ENCODE data around the gene GCKR. TPM values are rescaled to one million over a fixed set of nuclear protein-coding genes. Genes with fewer than 3 reads are reported as not detected.

The GCKR gene
- total and polyA plus RNA-seq, 3 experiments from 2014 or later, result not detected

GRCh38 chr2:27485496-27485895, 11.1 kb upstream of the GCKR start:
- no peaks in the 10 kb centered on the region for H3K27me3 Mint-ChIP-seq
- no peak for DNase-seq
- peak overlapping the region in 4 of 8 donors; percentile 44 to 89 (median 82) for H3K27ac Mint-ChIP-seq
- CTCF ChIA-PET, result no interaction called here
- Histone ChIP-seq H3K27ac (ENCODE audit: low read depth, low read length) (no peak overlapping the region), H3K36me3 (ENCODE audit: insufficient read depth, low read length) (no peaks in the 10 kb centered on the region), H3K27me3 (ENCODE audit: insufficient read depth, low read length, poor library complexity, severe bottlenecking) (no peaks in the 10 kb centered on the region), H3K4me1 (ENCODE audit: insufficient read depth, low read length) (peaks cover 9% of the 10 kb centered on the region), H3K9me3 (ENCODE audit: low read length) (no peaks in the 10 kb centered on the region), H3K4me3 (ENCODE audit: low read length) (no peak overlapping the region)
- H3K9me3 Mint-ChIP-seq, result no peaks in the 10 kb centered on the region
- peaks cover 13 to 18% (median 15%) of the 10 kb centered on the region in 3 donors for H3K4me1 Mint-ChIP-seq
- no peak overlapping the region for H3K4me3 Mint-ChIP-seq
- H3K36me3 Mint-ChIP-seq, result peaks cover 0 to 35% (median 10%) of the 10 kb centered on the region in 3 donors
- POLR2A ChIA-PET, result no interaction called here

DNA sequence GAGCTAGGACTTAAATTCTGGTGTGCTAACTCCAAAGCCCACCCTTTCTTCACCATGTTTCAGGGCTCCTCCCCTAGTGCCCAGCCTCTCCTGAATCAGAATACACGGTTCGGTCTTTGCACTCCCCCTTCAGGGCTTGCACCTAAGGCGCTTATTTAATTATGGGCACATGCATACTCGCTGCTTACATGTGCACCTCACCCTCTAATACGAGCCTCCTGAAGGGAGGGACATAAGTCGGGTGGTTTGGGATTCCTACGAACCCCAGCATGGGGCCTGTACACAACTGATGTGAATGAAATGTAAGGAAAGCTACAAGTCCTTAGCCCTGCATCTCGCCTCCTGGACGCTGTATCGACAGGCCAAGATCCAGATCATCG, 7.5 kb upstream of the GCKR start:
- peaks cover 9 to 13% of the 10 kb centered on the region in 2 donors for H3K27me3 Mint-ChIP-seq

GRCh38 chr2:27489498-27490397, 6.9 kb upstream of the GCKR start, which contains the start of gene IFT172:
IFT172 (minus strand) TSS chr2:27489743; CDS start chr2:27489653, 90 bp downstream.
- H3K4me1 Mint-ChIP-seq, result peaks cover 13 to 32% (median 15%) of the 10 kb centered on the region in 3 donors
- DNase-seq, result peak; percentile 99 to 100 (median 99)
- H3K4me3 Mint-ChIP-seq, result peak within 1 kb of the TSS; percentile 72 to 92 (median 88)
- H3K27ac ChIP-seq (ENCODE audit: low read depth, low read length), result peak within 1 kb of the TSS; percentile 92
- ChIA-PET CTCF (no interaction called here), POLR2A (interaction anchor here (1.2 kb wide), 1 partner anchor 62 kb away, joined by 3 read pairs; the partner anchor contains the start of gene NRBP1)
- peaks cover 14 to 17% of the 10 kb centered on the region in 2 donors for H3K27me3 Mint-ChIP-seq
- H3K9me3 ChIP-seq (ENCODE audit: low read length), result no peaks in the 10 kb centered on the region
- H3K4me3 ChIP-seq (ENCODE audit: low read length), result peak within 1 kb of the TSS; percentile 79
- H3K27me3 ChIP-seq (ENCODE audit: insufficient read depth, low read length, poor library complexity, severe bottlenecking), result peaks cover 9% of the 10 kb centered on the region
- no peaks in the 10 kb centered on the region for H3K36me3 ChIP-seq (ENCODE audit: insufficient read depth, low read length)
- peaks cover 0 to 8% (median 3%) of the 10 kb centered on the region in 3 donors for H3K36me3 Mint-ChIP-seq
- peaks cover 14% of the 10 kb centered on the region for H3K4me1 ChIP-seq (ENCODE audit: insufficient read depth, low read length)
- peak within 1 kb of the TSS; percentile 92 to 100 (median 99) for H3K27ac Mint-ChIP-seq
- no peaks in the 10 kb centered on the region for H3K9me3 Mint-ChIP-seq

More for the DNA sequence above, 7.5 kb upstream of the GCKR start:
- Histone ChIP-seq H3K27ac (ENCODE audit: low read depth, low read length) (peak overlapping the region; percentile 92), H3K4me1 (ENCODE audit: insufficient read depth, low read length) (peaks cover 9% of the 10 kb centered on the region), H3K9me3 (ENCODE audit: low read length) (no peaks in the 10 kb centered on the region), H3K36me3 (ENCODE audit: insufficient read depth, low read length) (no peaks in the 10 kb centered on the region), H3K27me3 (ENCODE audit: insufficient read depth, low read length, poor library complexity, severe bottlenecking) (peaks cover 4% of the 10 kb centered on the region), H3K4me3 (ENCODE audit: low read length) (peak overlapping the region; percentile 79)
- H3K4me3 Mint-ChIP-seq, result peak overlapping the region; percentile 72 to 92 (median 88)
- H3K9me3 Mint-ChIP-seq, result no peaks in the 10 kb centered on the region
- peak overlapping the region; percentile 92 to 100 (median 99) for H3K27ac Mint-ChIP-seq
- peaks cover 0 to 10% (median 3%) of the 10 kb centered on the region in 3 donors for H3K36me3 Mint-ChIP-seq
- CTCF ChIA-PET, result no interaction called here
- DNase-seq, result no peak
- H3K4me1 Mint-ChIP-seq, result peaks cover 13 to 28% (median 15%) of the 10 kb centered on the region in 3 donors
- POLR2A ChIA-PET, result no interaction called here

DNA sequence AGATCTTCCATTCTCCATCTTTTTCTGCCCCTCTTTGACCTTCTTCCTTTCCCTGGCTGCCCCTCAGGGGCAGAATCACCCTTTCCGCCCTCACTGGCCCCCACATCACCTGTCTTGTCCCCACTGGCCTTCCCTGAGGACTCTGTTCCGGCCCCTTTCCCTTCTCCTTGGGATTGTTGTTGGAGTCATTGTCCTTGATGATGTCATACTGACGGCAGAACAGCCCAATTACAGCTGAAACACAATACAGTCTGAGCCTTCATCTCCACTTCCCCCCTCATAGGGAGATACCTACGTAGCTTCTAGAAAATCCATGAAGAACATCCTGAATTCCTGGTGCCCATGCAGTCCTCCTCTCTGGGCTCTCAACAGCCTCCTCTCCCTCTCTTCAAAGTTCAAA, 4.1 kb upstream of the GCKR start:
- Mint-ChIP-seq H3K4me1 (peaks cover 17 to 41% (median 23%) of the 10 kb centered on the region in 3 donors), H3K27me3 (peaks cover 38 to 40% of the 10 kb centered on the region in 2 donors), H3K36me3 (peaks cover 0 to 2% (median 0%) of the 10 kb centered on the region in 3 donors), H3K4me3 (peak overlapping the region in 3 of 7 donors; percentile 2 to 79 (median 5)), H3K9me3 (no peaks in the 10 kb centered on the region), H3K27ac (peak overlapping the region in 5 of 8 donors; percentile 63 to 100 (median 76))
- Histone ChIP-seq H3K9me3 (ENCODE audit: low read length) (no peaks in the 10 kb centered on the region), H3K4me3 (ENCODE audit: low read length) (no peak overlapping the region), H3K27me3 (ENCODE audit: insufficient read depth, low read length, poor library complexity, severe bottlenecking) (peaks cover 33% of the 10 kb centered on the region), H3K4me1 (ENCODE audit: insufficient read depth, low read length) (peaks cover 18% of the 10 kb centered on the region), H3K36me3 (ENCODE audit: insufficient read depth, low read length) (no peaks in the 10 kb centered on the region), H3K27ac (ENCODE audit: low read depth, low read length) (no peak overlapping the region)
- no peak for DNase-seq
- ChIA-PET CTCF (no interaction called here), POLR2A (interaction anchor here (0.6 kb wide), 1 partner anchor 102 kb away, joined by 7 read pairs; no protein-coding TSS in a partner anchor)

DNA sequence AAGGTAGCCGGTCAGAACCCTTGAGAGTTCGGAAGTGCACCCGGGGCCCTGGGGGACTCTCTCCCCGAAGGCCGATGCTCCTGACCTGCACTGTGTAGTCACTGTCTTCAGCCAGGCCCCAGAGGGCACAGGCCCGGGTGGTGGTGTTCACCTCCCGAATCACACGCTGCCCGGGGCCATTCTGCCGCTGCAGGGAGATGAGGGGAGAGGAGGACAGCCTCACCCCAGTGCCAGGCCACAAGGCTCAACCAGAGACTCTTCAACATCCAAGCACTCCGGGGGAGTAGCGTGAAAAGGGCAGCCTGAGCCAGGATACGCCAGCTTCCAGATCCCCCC, 2.7 kb upstream of the GCKR start:
- Histone ChIP-seq H3K27ac (ENCODE audit: low read depth, low read length) (no peak overlapping the region), H3K27me3 (ENCODE audit: insufficient read depth, low read length, poor library complexity, severe bottlenecking) (peaks cover 33% of the 10 kb centered on the region), H3K9me3 (ENCODE audit: low read length) (no peaks in the 10 kb centered on the region), H3K36me3 (ENCODE audit: insufficient read depth, low read length) (no peaks in the 10 kb centered on the region), H3K4me3 (ENCODE audit: low read length) (no peak overlapping the region), H3K4me1 (ENCODE audit: insufficient read depth, low read length) (peaks cover 15% of the 10 kb centered on the region)
- Mint-ChIP-seq H3K9me3 (no peaks in the 10 kb centered on the region), H3K4me1 (peaks cover 17 to 37% (median 22%) of the 10 kb centered on the region in 3 donors), H3K36me3 (peaks cover 0 to 2% (median 0%) of the 10 kb centered on the region in 3 donors), H3K4me3 (peak overlapping the region in 6 of 7 donors; percentile 22 to 80 (median 54)), H3K27ac (peak overlapping the region in 5 of 8 donors; percentile 6 to 64 (median 43)), H3K27me3 (peaks cover 51 to 52% of the 10 kb centered on the region in 2 donors)
- no peak for DNase-seq
- ChIA-PET POLR2A (no interaction called here), CTCF (no interaction called here)

DNA sequence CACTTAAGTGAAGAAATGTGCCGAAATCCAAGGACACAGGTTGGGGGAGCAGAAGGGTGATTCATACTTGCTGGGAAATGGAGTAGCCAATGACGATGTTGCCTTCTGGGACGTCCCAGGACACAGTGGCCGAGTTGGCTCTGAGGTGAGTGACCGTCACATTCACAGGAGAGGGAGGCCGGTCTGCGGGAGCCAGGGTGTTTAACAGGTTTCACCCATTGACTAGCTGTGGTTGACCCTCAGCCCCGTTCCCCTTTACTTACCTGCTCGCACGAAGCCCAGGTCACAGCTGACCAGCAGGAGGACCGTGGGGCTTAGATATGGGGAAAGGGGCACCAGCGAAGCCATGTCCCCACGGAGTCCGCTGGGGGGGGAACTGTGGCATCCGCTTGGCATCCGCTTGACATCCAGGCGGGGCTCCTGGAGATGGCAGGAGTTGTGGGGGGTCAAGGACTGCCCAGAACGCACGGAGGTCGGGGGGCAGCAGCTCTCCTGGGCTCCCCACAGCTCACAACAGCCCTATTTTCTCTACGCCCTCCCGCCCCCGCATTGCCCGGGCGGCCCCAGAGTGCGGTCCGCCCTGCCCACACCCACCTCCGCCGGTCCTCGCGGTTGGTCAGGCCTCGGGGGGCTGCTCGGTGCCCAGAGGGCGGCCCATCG, 2.2 kb upstream of the GCKR start:
- Histone ChIP-seq H3K9me3 (ENCODE audit: low read length) (no peaks in the 10 kb centered on the region), H3K27ac (ENCODE audit: low read depth, low read length) (no peak overlapping the region), H3K27me3 (ENCODE audit: insufficient read depth, low read length, poor library complexity, severe bottlenecking) (peaks cover 33% of the 10 kb centered on the region), H3K36me3 (ENCODE audit: insufficient read depth, low read length) (no peaks in the 10 kb centered on the region), H3K4me1 (ENCODE audit: insufficient read depth, low read length) (peaks cover 10% of the 10 kb centered on the region), H3K4me3 (ENCODE audit: low read length) (no peak overlapping the region)
- POLR2A ChIA-PET, result no interaction called here
- H3K27ac Mint-ChIP-seq, result peak overlapping the region in 4 of 8 donors; percentile 31 to 84 (median 56)
- peaks cover 52 to 54% of the 10 kb centered on the region in 2 donors for H3K27me3 Mint-ChIP-seq
- peak in 1 of 5 donors; percentile 20 for DNase-seq
- peaks cover 13 to 33% (median 17%) of the 10 kb centered on the region in 3 donors for H3K4me1 Mint-ChIP-seq
- H3K9me3 Mint-ChIP-seq, result no peaks in the 10 kb centered on the region
- CTCF ChIA-PET, result no interaction called here
- H3K36me3 Mint-ChIP-seq, result peaks cover 0 to under 1% (median 0%) of the 10 kb centered on the region in 3 donors
- peak overlapping the region in 6 of 7 donors; percentile 49 to 80 (median 56) for H3K4me3 Mint-ChIP-seq

DNA sequence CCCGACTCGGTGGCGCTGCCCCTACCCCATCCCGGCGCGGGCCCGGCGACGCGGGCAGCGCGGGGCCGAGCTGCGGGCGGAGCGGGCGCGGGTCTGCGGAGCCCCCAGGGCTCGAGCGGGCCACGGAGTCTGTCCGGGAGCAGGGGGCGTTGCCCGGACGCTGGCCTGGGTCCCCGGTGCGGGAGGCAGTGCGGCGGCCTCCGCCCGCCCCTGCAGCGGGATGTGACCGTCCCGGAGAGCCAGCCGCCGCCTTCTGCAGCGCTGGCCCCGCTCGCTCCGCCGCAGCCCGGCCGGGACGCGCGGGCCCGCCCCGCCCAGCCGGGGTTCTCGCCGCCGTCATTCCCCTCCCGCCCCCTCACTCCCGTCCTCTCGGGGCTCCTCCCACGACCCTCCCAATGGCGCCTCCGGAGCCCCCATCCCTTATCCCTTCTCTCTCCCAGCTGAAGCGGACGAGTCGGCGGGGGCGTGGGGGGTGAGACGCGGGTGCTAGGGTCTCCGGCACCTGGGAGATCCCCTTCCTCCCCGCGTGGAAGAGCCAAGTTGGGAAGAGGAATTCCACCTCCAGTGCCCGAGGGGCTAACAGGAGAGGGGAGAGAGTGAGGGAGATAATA, 1.6 kb upstream of the GCKR start, which contains the start of gene FNDC4:
Gene FNDC4 (minus strand): TSS at position 257 of the 611 bp plus-strand sequence. CDS start 521 bp downstream, outside the sequence.
- Histone ChIP-seq H3K4me1 (ENCODE audit: insufficient read depth, low read length) (peaks cover 9% of the 10 kb centered on the region), H3K9me3 (ENCODE audit: low read length) (no peaks in the 10 kb centered on the region), H3K27ac (ENCODE audit: low read depth, low read length) (no peak within 1 kb of the TSS), H3K36me3 (ENCODE audit: insufficient read depth, low read length) (no peaks in the 10 kb centered on the region), H3K4me3 (ENCODE audit: low read length) (peak within 1 kb of the TSS; percentile 21), H3K27me3 (ENCODE audit: insufficient read depth, low read length, poor library complexity, severe bottlenecking) (peaks cover 33% of the 10 kb centered on the region)
- Mint-ChIP-seq H3K4me3 (peak within 1 kb of the TSS; percentile 14 to 89 (median 68)), H3K27ac (peak within 1 kb of the TSS in 4 of 8 donors; percentile 32 to 84 (median 72)), H3K36me3 (no peaks in the 10 kb centered on the region), H3K27me3 (peaks cover 52 to 55% of the 10 kb centered on the region in 2 donors), H3K4me1 (peaks cover 6 to 26% (median 10%) of the 10 kb centered on the region in 3 donors), H3K9me3 (no peaks in the 10 kb centered on the region)
- ChIA-PET POLR2A (no interaction called here), CTCF (no interaction called here)
- DNase-seq, result peak in 4 of 5 donors; percentile 14 to 49 (median 19)

Measured in CD8-positive, alpha-beta memory T cell (primary cell).